ENCODE data around the gene ETV6.

ETV6 gene

DNA sequence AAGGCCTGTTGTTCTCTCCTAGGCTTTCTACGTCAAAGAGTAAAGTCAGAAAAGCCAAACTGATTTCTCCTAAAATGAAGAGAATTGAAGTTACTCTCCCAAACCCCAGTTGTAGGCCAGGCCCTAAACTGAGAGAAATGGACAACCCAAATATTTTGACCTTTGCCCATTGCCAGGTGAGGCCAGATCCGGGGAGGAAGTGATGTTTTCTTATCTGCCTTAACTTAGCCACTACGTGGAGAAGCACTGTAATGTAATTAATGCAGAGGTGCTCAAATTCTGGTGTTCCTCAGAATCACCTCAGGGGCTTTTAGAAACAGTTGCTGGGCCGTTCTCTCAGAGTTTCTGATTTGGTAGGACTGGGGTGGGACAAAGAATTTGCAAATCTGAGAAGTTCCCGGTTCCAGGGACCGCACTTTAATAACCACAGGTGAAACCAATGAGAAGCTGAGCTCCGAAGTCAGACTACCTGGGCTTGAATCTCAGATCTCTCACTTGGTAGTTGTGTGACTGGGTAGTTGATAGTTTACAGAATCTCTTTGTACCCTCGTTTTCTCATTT lies 73.2 kb downstream of the ETV6 start:
- DNase-seq = no peak

DNA sequence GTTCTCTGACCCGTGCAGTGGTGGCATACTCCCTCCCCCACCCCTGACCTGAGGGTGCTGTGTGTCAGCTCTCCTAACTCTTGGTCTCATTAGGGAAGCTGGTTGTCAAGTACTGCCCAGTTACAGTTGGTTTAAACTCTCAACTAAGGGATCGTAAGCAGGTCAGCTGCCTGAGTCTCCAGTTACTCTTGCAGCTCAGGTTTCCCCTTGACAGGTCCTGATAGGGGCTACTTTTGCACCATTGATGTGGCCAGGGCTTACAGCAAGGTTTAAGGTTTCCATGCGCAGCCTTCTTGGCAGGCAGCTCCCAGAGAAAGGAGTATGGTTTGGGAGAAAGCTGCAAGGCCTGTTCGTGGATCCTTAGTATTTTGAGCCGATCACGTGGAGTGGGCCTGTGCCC lies 74.5 kb downstream of the ETV6 start:
- DNase-seq = no peak

DNA sequence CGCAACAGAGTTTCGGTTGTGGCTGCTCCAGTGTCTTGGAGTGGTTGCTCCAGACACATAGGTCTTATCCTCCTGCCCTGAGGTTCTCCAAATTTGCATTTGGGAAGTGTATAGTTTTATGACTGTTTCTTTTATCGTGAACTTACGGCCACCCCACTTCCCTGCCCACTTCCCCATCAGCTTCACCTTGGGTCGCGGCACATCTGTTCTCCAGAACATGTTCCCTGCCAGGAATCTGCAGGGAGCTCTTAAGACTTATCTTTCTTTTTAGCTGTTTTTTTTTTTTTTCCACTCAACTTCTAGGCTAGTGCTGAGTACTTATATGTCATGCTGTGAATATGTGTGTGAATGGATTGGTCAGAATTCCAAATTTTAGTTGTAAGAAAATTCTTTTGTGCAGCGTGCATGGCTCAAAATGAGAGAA lies 75.4 kb downstream of the ETV6 start:
- no peak for DNase-seq

DNA sequence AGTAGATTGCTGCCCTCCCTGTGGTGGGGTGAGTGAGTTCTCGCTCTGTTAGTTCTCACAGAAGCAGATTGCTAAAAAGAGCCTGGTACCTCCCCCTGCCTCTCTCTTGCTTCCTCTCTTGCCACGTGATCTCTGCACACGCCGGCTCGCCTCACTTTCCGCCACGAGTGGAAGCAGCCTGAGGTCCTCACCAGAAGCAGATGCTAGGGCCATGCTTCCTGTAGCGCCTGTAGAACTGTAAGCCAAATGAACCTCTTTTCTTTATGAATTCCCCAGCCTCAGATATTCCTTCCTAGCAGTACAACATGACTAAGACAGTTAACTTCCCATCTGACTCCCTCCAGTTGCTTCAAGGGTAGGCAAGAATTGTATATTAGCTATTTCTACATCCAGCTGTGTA lies 76.2 kb downstream of the ETV6 start:
- DNase-seq = no peak

DNA sequence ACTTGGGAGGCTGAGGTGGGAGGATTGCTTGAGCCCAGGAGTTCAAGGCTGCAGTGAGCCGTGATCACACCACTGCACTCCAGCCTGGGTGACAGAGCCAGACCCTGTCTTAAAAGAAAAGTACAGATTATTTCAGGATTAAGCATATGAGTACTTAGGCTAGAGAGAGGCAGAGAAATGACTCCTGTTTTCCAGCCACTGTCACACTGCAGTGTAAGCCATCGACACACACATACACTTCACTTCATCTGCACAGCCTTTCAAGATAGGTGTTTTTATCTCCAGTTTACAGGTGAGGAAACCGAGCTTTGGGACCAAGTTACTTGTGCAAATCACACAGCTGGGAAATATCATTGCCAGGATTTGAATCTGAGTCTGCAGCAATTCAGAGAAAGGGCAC lies 77.2 kb downstream of the ETV6 start:
- no peak for DNase-seq

DNA sequence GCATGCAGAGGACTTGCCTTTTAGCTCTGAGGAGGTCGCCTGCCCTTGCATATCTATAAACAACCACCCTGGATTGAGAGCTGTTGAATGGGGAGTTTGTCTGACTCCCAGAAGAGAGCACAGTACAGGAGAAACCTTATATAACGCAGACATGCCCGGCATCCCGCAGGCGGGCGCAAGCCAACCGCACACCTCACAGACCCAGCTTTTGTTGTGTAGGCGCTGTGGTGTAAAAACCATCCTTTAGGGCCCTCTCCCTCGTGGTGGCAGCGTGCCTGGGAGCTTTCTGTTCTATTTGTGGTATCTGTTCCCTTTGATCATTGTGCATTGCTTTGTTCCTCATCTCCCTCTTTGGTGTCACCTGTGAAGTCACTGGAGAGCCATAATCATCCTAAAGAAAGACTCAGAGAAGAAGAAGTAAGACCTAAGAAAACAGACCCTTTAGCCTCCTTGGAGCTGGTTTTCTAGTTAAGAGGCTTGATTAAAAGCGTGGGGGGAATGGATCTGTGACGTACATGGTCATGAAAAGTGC lies 77.7 kb downstream of the ETV6 start:
- DNase-seq = no peak

DNA sequence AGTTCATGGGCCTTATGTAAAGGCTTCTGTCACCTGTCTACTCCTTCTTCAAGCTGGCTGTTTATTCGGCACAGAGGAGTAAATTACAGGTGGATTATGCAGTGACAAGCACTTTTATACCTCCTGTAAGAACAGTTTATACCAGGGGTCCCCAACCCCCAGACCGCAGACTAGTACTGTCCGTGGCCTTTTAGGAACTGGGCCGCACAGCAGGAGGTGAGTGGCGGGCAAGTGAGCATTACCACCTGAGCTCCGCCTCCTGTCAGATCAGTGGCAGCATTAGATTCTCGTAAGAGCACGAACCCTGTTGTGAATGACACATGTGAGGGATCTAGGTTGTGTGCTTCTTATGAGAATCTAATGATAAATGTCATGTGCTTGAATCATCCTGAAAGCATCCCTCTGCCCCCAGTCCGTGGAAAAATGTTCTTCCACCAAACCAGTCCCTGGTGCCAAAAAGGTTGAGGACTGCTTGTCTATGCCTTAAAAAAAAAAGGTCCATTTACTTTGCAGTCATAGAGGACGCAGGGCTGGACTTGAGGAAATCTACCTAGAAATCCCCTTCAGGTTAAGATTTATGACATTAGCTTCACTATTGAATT lies 78.8 kb downstream of the ETV6 start:
- no peak for DNase-seq

DNA sequence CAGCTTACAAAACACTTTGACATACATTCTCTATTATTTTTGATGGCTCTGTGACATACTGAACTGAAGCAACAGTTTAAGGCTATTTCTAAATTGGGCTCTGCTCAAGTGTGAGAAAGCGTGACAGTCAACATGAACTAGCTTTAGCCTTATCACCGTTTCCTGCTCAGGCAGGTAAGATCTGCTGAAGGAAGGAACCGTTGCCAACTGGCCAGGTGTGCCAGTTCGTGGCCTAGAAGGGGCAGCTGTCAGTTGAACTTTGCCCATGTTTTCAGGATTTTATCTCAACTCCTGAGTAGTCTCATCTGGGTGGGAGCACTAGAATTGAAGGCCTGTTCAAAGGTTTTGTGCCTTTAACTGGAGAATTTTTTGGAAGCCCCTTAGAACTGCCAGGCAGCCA lies 79.5 kb downstream of the ETV6 start:
- DNase-seq = no peak

DNA sequence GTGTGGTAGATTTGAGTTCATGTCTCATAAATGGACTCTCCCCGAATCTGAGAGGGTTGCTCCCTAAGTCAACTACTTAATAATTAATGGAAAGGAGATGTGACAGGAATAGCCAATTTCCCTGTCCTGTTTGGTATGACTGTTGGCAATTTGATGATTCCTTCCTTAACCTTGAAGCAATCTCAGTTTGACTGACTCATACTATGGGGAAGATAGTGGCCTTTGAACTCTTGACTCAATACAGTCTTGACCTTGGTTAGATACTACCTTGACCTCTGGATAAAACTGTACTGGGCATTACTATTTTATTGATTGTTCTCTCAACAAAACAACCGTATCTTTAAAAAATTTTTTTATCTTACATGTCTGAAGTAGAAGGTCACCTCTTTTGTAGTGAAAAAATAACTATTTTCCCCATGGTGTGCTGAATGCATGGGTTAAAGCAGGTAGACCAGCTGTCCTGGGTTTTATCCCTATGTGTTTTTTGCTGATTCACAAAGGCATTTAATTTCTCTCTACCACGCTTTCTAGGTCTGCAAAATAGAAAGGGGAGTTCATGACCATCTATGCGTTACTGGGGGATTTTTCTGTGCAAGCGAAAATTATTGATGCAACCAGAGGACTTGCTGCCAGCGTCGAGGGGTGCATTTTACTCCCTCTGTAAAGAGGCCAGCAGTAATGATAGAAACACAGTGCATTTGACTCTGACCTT lies 80.1 kb downstream of the ETV6 start:
- no peak for DNase-seq

DNA sequence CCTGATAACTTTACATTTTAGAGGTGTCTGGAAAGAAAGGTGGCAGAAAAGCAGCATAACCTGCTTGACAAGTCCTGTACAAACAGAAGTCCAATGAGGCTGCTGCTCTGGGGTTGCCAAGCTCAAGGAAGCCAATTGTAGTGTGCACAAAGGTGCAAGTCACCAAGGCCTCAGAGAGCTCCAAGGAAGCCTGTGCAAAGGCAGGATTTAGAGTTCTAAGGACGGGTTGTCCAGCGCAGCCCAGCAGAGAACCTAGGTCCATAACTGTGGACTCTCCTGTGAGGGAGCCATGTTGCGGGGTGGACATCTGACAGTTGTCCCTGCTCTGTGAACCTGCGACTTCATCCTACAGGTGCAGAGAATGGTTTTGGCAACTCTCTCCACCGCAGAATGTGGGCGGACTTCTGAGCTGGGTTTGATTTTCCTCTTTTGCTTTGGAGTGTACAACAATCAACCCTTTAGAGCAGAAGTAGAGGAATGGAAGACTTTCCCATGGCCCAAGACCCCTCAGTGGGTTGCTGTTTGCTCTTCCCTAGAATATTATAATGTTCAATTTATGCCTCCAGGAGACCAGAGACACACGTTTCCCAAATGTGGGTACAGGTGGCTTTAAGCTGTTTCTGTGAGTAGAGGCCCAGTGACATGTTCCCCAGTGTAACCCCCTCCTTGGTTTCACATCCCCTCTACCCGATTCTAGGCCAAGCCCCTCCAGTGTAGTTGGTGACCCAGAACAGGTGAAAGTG lies 81.0 kb downstream of the ETV6 start:
- no peak for DNase-seq

DNA sequence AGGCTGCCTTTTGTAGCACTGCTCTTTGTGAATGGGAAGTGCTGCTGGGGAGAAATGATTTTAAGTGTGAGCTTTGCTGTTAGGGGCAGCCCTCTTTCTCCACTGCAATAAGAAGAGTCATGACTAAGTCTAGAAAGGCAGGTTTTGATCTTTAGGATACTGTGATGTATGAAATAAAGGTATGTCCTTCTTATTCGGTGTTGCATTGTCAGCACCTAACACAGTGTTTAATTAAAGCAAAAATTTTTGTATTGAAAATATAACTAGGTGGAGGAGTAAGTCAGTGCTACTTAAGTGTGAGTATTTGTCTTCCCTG lies 81.5 kb downstream of the ETV6 start:
- no peak for DNase-seq

DNA sequence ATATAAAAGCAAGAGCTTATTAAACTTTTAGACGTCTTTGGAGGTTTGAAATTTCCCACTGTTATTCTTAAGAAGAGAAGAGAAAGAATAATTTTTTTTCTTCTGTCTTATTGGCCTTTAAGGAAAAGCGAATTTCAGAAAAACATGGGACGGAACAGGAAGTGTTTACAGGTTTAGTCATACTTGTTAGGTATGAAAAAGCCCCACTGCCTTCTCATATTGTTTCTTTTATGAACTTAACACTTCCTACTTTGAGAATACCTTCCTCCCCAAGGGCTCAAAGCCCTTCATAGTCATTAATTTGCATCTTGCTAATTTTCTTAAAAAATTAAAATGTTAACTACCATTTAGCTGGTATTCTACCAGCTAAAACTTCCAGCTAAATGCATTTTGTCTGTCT lies 82.0 kb downstream of the ETV6 start:
- no peak for DNase-seq

DNA sequence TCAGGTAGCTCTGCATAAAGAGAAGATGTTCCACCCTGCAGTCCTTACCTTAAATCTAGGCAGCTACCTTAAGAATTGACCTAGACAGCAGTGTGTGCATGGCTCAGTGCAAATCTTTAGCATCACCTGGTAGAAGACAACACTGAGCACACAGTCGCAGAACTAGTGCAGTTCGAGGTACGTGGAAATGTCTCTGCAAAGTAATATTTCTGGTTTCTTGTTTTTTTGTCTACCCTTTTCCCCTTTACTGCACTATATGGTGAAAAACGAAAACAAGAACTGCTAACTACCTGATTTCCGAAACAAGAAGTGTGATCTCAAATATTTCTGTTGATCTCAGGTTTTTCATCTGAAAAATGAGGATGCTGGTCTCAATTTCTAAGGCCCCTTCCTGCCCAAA lies 82.5 kb downstream of the ETV6 start:
- DNase-seq = no peak

DNA sequence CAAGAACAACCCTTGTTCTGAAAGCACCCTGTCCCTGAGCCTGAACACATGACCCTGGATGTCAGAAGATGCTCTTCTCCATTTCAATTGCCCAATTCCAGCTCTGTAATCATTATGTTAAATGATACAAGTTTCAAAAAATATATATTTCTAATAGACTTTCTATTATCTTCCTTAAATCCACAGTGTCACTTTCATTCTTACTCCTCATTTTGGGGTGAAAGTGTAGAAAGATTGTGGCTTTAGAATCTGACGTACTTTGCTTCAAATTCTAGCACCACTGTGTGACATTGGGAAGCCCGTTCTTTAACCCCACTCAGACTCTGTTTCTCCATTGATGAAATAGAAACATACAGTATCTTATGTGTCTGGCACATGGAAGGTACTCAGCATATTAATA lies 83.2 kb downstream of the ETV6 start:
- DNase-seq = no peak

DNA sequence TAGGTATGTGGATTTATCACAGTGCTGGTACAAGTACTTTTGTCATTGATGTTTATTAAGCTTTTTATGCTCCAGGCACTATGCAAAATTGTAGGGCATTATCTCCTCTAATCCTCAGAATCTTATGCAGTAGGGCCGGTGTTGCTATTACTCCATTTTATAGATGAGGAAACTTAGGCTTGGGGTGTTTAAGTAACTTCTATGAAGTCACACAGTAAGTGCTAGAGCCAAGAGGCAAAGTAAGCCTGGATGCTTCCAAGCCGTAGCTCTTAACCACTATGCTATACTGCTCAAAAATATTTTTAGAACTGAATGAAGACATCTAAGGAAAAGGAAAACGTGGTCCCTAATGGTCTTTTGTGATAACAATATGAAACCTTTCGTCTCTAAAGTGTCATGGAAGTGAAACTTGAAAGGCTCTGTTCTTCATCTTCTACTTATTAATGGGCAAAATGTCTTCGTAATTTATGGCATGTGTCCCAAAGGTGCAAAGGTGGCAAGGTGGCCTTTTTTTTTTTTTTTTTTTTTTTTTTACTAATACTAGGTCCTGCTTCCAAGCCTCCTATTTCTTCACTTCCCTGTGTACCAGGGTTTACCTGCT lies 85.2 kb downstream of the ETV6 start:
- DNase-seq = no peak

DNA sequence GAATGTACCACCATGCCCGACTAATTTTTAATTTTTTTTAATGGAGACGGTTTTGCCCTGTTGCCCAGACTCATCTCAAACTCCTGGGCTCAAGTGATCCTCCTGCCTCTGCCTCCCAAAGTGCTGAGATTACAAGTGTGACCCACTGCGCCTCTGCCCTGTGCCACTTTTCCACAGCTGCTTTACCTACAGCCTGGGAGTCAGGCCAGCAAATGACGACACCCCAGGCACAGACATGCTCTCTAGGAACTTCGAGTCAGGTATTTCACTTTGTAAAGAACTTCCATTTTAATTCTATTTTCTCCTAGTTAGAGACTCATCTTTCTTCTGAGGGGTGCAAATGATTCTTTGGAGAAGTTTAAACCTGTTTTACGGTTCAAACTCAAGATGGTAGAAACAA lies 89.0 kb downstream of the ETV6 start:
- no peak for DNase-seq

DNA sequence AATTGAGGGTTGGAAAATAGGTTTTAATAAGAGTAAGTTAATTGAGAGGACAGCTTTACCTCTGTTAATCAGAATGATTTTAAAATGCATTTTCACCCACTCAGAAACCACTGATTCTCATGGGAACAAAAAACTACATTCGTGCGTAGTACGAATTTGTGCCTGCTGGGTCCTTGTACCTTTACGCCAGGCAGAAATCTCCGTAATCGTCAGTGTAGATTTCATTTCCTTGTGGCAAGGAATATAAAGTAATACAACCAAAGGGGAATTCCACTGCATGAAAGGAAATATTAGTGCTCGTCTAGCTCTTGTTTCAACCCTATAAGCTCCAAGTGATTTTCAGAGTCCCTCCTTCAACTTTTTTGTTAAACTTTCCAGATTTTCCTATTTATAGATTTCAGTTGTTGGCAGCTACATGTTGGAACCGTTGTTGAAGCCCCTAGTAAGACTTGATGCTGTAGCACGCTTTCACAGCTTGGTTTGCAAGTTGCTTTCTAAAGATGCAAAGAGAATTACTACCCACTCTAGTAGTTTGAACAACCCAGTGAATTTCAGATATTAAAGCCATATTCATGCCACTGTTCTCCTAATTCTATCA lies 90.6 kb downstream of the ETV6 start:
- no peak for DNase-seq

DNA sequence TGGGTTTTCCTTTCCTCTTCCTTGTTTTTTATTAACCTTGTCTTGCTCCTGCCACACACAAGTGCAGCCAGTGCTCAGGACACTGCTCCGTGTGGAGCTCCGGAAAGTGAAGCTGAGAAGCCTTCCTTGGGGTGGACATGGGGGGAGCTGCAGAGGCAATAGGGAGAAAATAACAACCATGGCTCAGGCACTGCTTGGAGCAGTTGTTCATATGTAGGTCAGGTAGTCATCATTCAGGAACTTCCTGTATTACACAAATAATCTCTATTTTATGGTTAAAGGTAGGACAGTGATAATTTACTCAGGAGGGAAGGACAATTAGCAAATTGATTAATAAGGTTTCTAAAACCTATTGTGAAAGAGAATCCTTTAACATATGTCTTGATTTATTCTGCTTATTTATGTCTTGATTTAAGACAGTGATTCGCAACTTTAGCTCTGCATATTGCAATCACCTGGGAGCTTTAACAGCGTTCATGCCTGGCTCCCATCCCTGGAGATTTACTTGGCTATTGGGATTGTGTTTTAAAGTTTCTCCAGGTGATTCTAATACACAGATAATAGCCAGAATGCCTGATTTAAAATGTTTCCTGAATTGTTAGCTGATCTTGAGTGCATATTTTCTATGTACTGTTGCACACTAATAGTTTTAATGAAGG lies 92.1 kb downstream of the ETV6 start:
- no peak for DNase-seq

DNA sequence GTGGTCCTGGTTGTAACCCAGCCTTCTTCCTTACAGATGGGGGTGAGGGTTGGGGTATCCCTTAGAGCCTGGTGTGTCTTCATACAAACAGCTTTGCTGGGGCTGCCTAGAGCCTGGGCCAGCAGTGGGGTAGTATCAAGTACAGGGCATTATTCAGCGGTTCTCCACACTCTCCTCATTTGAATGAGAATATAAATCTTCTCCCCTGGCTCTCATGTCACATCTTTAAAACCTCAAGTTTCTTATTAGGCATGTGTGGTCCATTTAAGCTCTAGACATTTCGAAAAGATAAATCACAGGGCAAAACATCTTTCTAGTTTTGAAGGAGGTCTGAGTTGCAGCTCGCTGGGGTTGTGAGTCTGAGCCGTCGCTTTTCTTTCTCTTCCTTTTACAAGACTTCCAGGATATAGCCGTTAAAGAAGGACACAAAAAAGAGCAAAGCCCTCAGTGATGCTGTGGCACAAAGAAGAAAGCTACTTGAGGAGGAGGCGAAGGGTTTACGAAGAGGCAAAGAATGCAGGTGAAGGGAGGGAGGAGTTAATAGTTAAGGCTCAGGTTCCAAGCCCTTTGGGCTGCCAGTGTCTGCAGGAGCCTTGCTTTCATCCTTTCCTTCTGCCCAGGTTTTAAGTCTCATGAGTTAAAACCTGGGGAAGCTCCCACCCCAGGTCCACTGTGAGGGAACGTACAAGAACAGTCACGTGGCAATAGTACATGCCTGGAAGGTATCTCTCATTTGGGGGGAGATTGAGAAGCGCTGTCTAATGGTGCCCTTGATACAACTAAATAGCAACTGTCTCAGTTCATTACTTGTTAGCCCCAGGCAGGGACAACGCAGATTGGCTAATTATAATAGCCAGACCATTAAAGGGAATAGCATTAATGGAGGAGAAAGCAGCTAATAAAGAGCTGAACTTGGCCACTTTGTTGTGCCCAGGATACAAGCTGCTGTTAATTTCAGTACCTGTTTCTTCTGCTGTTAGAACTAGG lies 94.2 kb downstream of the ETV6 start:
- DNase-seq = no peak

DNA sequence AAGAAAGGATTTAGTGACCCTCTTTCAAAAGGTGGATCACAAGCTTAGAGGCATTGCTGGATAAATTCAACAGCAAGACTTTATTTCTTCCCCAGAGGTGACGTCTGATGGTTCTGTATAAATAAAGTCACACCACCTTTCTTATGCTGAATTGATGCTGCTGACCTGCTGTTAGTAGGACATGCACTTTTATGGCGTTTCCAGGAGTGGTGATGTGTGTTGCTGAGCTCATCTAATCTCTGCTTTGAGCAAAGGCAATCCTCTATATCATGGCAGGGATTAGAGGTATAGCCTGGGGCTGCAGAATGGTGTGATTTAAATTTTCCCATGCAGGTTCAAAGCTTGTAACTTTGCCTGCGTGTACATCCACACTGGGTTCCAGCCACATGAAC lies 94.9 kb downstream of the ETV6 start:
- DNase-seq = no peak

DNA sequence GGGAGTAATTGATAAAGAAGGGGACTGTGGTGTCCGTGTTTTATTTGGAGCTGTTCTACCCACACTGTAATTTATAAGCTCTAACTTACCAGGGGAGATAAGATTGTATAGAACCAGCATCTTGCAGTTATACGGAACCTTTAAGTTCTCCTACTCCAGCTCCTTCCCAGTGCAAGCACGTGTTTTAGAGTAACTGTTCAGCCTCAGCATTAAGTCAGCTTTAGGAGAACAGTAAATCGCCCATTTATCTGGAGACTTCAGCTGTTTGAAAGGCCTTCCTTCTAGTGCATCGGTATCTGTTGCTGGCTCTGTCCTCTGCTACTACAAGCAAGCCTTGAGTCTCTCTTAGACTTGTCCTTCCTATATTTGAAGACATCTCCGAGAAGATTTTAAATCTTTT lies 95.6 kb downstream of the ETV6 start:
- no peak for DNase-seq

Data from cerebellar nuclear complex (tissue), 1 donor.